C1 segment of cervical spinal cord (tissue), 14 donors: ENCODE measurements around the gene S100P.

Experiments used
- DNase-seq, 14 donors: peaks; one replicate each; lab custom pipeline; 2025; lab: John Stamatoyannopoulos, UW

The S100P gene

DNA sequence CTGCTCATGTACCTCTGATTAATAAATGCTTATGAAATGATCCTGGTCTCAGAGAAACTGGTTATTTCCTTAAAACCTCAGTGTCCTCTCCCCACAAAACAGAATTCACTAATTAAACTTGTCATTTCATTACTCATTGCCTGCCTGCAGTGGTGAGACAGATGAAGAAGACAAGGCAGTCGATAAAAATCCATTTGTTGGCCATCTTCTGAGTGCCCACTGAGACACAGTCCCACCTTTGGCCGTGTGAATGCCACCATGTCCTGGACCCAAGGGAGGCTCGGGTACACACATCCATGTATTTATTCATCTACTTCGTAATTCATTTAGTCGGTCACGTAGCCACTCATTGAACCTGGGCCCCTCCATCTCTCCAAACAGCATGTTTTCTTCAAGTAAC is 3.5 kb downstream of the S100P start:
- DNase-seq = no peak

DNA sequence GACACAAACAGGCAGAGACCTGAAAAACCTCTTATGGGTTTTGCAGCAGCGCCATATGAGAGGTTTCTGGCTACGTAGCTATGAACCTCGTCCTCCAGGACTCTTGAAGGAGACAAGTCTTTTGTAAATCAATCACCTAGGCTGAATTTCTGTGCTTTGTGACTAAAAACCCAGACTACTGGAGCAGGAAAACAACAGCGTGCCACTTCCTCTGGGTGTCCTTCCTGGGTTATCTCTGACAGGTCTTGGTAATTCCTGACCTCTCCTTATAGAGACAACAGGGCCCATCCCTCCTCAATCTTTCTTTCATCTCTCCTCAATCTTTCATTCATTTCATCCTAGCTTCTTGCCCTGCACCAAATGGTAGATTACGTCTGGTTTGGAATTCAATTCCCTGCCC is 5.7 kb downstream of the S100P start:
- DNase-seq = no peak

DNA sequence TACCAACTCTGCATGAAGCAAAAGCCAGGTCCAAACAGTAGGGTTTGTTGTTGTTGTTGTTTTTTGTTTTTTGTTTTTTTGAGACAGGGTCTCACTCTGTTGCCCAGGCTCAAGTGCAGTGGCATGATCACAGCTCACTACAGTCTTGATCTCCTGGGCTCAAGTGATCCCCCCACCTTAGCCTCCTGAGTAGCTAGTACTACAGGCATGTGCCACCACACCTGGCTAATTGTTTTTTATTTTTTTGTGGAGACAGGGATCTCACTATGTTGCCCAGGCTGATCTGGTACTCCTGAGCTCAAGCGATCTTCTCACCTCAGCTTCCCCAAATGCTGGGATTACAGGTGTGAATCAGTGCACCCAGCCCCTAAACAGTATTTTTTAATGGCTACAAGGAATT is 6.2 kb downstream of the S100P start:
- no peak for DNase-seq

DNA sequence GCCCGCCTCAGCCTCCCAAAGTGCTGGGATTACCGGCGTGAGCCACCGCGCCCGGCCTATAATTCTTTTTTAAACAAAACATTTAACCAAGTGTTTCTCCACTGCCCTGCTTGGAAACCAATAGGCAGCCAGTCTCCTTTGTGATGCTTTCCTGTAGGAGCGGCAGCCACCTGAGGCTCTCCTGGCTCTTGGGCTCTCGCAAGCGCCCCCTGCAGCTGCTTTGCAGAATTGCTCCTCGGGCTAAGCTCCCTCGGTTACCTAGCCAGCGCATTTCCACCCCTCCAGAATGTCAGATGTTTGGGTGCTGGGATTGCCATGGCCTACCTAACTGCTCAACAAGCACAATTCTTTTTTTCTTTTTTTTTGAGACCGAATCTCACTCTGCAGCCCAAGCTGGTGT is 7.7 kb downstream of the S100P start:
- no peak for DNase-seq

GRCh38 chr4:6702761-6703160 is 9.1 kb downstream of the S100P start:
- no peak for DNase-seq

- no peak for DNase-seq
Measured at GRCh38 chr4:6703786-6704185, 10.1 kb downstream of the S100P start.

DNA sequence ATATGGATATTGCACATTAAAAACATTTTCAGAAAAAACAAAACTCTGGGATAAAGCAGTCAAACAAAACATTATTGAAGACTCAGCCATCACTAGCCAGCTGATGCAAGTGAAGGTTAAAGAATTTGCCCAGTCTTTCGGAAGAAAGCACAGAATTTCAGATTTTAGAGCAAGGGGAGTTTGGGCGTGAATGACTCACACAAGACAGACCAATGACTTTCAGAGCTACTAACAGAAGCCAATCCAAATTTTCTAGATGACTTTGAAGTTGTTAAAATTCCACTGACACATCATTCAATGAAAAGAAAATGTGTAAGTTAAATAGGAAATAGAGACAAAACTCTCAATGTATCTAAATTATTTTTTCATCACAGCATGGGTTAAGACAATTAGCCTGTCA is 12.0 kb downstream of the S100P start:
- no peak for DNase-seq

GRCh38 chr4:6706173-6706572 is 12.5 kb downstream of the S100P start:
- DNase-seq = no peak

DNA sequence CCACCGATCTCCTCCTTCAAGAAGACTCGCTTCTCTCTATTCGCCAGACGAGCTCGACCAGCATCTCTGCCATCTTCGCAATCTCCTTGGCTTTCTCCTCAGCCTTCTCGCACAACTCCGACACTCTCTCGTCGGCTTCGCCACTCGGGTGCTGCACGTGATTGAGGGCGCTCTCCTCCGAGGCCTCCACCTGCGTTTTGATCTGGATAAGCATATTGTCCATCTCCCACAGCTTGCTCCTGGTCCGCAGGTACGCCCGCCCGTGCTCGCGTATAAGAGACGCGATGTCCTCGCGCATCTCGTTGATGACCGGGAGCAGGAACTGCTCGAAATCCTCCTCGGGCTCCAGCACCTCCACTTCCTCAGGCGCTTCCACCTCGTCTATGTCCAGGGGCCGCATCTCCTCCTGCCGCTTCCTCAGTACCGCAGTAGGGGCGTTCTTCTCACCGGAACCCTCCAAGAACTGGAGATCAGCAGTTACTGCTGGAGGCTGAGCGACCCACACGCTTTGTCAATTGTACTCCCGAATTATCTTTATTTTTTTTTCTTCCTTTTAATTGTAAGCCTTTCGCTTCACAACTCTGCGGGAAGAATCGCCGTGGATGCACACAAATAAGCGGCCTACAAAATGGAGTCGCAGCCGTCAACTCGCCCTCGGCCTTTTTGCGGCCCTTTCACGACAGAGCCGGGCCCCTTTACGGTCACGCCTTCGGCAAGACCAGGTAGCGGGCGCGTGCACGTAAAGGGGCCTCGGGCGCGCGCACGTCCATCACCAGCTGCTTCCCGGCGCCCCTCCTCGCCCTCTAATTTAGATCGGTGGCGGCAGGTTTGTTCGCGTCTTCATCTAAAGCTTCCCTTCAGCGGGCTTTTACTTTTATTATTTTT is 15.8 kb downstream of the S100P start, which contains the start of gene MRFAP1L1:
MRFAP1L1 (minus strand) TSS at position 636 of the 885 bp plus-strand sequence; CDS start at position 400, 236 bp downstream.
- DNase-seq = peak; percentile 72 to 93 (median 91)

DNA sequence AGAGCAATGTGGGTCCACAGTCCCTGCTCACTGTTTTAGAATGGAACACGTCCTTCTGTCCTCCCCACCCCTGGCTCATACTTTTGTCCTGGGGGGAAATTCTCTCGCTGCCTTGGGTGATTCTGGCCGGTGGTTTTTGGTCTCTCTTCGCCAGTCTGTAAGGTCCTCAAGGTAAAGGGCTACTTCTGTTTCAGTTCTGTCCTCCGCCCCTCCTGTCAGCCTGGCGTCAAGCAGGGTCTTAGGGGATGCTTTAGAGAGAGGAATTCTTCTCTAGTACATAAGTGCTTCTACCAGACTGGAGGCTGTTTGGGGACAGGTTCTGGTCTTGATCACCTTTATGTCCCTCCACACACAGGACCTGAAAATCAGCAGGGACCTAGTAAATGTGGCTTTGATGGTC is 16.6 kb downstream of the S100P start:
- no peak for DNase-seq

DNA sequence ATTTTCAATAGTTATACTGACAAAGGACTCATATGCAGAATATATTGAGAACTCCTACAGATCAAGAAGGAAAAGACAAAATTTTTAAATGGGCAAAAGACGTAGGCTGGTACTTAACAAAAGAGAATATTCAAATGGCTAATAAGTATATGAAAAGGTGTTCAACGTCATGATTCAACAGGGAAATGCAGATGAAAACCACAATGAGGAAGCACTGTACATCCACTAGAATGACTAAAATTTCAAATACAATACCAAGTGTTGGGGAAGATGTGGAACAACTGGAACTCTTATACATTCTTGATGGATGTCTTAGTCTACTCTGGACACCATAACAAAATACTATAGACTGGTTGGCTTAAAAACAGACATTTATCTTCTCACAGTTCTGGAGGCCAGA is 17.3 kb downstream of the S100P start:
- no peak for DNase-seq

DNA sequence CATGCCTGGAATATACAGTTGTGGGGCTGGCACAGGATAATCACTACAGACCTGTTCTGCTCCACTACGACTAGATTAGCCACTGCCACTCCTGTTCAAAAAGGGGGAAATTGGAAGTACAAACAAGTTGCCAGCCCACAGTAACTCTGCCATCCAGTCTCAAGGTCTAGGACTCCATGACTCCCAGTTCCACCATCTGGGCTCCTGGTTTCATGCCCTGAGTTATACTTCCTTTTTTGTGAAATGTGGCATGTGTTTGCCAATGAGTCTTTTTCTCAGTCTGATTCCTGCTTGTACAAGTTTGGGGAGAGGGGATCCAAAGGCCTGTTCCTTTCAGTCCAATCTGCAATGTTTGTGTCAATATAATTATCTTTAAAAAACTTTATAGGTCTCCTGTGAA is 21.3 kb downstream of the S100P start:
- no peak for DNase-seq

DNA sequence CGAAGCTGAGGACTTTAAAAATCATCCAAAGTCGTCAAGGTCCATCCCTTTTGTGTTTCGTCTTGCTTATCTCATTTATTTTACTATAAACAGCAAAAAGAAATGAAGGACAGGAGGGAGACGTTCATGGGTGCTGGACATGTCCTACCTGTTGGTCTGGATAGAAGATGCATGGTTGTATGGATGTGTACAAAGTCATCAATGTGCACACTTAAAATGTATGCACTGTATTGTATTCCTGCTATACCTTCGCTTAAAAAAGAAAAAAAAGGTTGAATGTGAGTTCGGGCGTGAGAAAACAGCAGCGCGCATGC is 22.0 kb downstream of the S100P start:
- no peak for DNase-seq

DNA sequence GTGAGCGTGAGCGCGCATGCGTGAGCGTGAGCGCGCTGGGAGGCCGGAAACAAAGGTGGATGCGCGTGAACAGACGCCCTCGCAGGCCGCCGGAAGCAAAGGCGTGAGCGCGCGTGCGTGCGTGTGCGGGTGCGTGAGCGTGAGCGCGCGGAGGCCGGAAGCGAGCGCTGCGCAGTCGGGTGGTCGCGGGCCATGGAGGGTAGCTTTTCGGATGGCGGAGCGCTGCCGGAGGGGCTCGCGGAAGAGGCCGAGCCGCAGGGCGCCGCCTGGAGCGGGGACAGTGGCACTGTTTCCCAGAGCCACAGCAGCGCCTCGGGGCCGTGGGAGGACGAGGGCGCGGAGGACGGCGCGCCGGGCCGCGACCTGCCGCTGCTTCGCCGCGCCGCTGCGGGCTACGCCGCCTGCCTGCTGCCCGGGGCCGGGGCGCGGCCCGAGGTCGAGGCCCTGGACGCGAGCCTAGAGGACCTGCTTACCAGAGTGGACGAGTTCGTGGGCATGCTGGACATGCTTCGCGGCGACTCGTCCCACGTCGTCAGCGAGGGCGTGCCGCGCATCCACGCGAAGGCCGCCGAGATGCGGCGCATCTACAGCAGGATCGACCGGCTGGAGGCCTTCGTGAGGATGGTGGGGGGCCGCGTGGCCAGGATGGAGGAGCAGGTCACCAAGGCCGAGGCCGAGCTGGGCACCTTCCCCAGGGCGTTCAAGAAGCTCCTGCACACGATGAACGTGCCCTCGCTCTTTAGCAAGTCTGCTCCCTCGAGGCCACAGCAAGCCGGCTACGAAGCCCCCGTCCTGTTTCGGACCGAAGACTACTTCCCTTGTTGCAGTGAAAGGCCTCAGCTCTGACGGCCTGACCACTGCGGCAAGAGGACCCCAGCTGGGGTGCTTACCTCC is 22.6 kb downstream of the S100P start, which contains the start of gene BLOC1S4:
BLOC1S4 (plus strand) TSS at position 157 of the 894 bp plus-strand sequence; CDS start at position 193, 36 bp downstream.
- DNase-seq = peak in 13 of 14 donors; percentile 34 to 89 (median 82)

DNA sequence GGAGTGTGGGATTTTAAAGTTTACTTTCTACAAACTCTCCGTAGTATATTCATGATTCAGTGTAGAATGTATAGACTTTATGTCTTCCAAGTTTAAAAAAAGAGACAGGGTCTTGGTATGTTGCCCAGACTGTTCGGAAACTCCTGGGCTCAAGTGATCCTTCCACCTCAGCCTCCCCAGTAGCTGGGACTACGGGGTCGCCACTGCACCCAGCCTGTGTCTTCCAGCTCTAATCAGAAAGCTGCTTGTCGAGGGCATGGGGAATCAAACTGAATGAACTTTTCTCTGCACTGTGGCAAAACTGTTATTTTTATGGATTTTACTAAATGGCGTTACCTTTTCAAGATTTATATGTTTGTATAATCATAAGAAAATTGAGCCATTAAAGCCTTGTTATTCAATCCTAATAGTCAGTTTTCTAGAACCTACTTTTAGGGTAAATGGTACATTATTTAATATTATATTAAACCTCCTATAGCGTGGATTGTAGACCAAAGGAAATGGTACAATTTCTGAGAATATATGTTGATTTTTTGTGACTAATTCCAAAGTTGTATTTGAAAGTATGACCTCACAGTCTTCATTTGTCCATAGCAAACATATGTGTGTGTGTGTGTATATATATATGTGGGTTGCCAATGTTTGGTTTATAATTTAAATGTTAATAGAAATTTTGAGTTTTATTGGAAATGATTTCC is 23.4 kb downstream of the S100P start:
- no peak for DNase-seq

DNA sequence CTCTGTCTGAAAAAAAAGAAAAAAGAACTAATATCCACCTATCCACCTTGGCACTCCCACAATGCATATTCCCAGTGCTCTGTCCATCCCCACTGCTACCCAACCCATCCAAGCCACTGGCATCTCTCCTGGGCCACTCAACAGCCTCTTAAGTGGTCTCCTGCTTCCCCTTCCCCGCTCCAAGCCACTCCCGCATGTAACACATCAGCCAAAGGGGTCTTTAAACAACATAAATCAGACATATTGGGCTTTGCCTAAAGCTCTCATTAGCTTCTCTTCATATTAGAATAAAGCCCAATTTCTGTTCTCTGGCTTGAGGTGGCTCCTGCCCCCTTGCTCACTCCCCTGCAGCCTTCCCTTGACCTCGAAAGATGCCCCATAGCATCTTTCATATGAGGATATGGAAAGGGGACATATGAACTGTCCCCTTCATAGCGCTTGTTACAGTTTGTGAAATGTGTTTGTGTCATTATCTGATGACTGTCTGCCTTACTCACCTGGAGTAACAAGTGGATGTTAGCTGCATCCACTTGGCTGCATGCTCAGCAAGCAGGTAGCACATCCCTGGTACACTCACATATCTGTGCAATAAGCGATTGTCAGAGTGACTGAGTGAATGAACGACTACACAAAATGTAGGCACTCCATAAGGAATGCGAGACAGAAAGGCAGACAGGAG is 25.4 kb downstream of the S100P start:
- no peak for DNase-seq

GRCh38 chr4:6719611-6720179 is 26.0 kb downstream of the S100P start:
- DNase-seq = no peak

DNA sequence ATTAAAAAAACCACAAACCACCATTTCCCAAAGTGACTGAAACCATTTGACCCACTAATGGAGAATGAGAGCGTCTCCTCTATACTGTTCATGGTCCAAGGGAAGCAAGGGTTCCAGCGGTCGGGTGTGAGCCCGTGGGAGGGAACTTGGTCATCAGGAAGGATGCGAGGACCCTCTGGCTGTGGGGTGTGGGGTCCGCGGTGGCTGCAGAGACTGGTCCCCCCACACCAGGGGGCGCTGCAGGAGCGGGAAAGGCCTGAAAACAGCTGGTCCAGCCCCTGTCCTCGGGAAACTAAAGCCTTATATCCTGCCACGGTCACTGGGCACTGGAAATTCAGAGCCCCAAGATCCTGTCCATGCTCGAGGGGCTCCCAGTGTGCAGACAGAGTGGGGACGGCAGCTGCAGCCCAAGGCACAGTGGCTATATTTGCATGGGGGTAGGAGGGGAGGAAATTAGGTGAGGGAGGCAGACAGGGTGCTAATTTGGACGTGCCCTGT is 26.6 kb downstream of the S100P start:
- DNase-seq = peak in 12 of 14 donors; percentile 28 to 86 (median 70)

- no peak for DNase-seq
Measured at GRCh38 chr4:6721121-6721520, 27.4 kb downstream of the S100P start.

DNA sequence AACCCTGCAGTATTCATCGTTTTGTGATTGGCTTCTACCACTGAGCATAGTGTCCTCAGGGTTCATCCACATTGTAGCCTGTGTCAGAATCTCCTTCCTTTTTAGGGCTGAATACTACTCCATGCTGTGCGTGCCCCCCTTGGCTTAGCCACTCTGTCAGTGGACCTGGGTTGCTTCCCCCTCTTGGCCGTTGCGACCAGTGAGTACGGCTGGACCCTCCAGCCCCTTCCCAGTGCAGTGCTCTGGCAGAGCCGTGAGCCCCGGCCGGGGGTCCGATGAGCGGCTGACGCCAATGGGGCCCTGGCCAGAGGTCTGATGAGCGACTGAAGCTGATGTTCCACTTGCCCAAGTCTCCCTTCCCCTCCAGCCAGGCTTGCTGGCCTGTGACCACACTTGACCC is 29.2 kb downstream of the S100P start:
- no peak for DNase-seq

- DNase-seq = no peak
Measured at GRCh38 chr4:6723851-6724250, 30.2 kb downstream of the S100P start.
